ENCODE results near the gene KSR1.
A peak's percentile ranks its signal among the peaks of the same experiment; 100 is the strongest.
"Not testable (repeated sequence)": the region's sequence is repeated elsewhere in the genome, so short reads cannot be mapped to it uniquely, and the experiment has no call there.

KSR1 gene

DNA sequence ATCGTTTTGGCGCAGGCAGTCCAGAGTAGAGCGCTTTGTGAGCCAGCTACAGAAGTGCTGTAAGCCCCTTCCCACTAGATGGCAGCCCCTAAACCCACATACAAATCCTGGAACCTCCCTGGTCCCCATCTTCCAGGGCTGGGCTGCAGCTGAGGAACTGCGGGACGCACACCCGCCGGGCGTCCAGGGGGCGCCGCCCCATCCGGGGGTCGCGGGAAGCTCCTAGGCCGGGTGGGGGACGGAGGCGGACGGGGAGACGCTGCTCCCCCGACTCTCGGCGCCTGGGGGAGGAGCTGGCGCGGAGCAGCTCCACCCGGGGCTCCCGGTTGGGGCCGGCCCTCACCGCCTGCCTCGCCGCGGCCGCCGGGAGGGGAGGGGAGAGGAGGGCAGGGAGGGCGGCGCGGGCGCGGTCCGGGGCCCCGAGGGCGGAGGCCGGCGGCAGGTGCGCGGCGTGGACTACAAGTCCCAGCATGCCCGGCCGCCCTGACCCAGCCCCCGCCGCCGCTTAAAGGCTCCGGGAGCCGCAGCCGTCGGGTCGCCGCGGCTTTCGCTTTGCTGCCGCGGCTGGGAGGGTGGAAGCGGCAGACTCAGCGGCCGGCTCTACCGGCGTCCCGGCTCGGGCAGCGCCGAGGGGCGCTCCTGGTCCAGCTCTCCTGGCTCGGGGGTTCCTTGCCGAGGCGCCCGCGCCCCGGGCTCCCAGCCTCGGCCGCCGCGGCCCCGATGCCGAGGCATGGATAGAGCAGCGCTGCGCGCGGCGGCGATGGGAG lies at the start of gene KSR1:
Gene KSR1 (plus strand): TSS at position 535 of the 767 bp plus-strand sequence. CDS start 196 bp downstream, at position 731.
- peak; percentile 70 for DNase-seq (ENCODE audit: low read depth)

DNA sequence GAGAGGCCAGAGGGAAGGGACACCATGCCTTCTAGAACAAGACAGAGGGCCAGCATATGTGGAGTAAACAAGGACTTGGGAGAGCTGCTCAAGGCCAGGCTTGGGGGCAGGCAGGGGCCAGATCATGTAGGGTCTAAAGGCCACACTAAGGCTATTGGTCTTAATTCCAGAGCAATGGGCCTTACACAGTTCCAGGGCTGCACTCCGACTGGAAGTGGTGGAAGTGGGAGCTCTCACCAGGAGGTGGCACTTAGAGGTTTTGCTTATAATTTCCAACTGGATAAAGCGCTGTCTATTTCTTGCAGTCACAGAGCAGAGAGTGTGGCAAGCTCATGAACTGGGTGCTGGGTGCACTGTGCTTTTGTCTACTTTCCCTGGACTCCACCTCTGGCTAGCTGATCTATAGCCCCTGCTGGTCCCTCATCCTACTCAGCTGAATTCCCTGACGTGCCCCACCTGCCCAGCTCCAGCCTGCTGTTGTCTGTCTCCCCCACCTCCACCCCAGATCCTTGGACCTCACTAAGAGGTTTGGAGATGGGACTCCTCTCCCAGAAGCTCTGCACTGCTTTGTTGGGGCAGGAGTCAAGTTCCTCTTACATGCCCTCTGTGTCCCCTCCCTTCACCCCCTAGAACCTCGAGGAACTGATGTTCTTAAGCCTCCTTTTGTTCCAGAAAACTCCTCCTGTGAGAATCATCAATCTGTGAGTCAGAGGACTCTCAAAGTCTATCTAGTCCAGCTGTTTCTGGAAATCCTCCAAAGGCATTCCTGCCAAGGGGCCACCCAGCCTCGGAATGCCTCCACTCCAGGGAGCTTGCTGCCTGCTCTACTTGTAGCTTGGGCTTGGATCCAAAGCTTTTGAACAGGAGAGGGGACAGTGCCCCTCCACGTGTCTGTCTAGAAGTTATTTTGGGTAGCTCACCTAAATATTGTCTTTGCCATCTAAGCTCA lies 48.1 kb upstream of the KSR1 start:
- DNase-seq (ENCODE audit: low read depth), result no peak

DNA sequence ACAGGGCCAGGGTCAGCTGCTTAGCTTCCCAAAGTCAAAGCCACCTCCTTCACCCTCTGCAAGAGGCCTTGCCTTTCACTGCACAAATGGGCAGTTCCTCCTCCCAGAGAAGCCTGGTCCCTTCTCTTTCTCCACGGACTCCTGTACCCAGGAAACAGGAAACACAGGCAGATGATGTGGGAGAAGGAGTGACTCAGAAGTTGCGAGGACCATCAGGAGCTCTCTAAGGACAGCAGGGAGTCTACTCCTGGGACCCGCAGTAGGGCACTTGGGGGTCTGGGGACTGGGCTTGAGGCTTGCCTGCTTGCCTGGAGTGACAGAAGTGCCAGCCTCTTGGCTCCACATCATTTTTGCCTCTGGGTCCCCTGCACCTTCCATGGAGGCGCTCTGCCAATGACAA lies 47.4 kb upstream of the KSR1 start:
- DNase-seq (ENCODE audit: low read depth), result no peak

DNA sequence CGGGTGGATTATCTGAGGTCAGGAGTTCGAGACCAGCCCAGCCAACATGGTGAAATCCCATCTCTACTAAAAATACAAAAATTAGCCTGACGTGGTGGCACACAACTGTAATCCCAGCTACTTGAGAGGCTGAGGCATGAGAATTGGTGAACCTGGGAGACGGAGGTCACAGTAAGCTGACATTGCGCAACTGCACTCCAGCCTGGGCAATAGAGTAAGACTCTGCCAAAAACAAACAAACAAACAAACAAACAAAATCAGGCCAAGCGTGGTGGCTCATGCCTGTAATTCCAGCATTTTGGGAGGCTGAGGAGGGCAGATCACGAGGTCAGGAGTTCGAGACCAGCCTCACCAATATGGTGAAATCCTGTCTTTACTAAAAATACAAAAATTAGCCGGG lies 44.1 kb upstream of the KSR1 start:
- DNase-seq (ENCODE audit: low read depth), result not testable (repeated sequence)

DNA sequence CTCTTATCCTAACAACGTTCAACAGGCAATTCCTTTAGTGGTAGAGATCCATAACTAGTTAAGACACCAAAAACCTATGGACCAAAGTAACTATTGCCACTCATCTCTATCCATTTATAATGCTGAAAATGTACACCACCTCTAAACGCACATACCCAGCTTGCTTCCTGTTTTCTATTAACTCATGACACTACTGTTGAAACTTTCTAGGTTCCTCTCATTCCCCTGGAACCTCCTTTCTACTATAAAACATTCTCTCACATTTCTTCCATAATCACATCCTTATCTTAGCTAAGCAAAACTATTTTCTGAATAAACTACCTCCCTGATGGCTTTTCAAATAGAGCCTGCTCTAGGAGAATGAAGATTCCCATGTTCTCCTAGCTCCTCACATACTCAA lies 42.9 kb upstream of the KSR1 start:
- no peak for DNase-seq (ENCODE audit: low read depth)

DNA sequence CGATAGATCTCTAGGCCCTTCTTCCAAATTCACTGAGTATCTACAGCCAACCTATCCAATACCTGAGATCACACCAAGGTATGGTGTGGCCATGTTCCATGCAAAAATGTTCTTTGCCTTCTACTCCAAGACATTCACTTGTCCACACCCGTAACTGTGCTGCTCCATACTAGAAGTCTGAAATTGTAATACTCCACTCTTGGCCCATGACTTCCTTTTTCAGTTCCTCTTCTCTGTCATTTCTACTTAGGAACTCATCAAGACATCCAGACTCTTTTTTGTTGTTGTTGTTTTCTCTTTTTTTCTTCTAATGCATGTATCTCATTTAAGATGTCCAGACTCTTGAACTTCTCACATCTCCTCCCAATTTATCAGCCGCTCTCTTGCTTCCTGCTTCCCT lies 42.5 kb upstream of the KSR1 start:
- DNase-seq (ENCODE audit: low read depth), result no peak

DNA sequence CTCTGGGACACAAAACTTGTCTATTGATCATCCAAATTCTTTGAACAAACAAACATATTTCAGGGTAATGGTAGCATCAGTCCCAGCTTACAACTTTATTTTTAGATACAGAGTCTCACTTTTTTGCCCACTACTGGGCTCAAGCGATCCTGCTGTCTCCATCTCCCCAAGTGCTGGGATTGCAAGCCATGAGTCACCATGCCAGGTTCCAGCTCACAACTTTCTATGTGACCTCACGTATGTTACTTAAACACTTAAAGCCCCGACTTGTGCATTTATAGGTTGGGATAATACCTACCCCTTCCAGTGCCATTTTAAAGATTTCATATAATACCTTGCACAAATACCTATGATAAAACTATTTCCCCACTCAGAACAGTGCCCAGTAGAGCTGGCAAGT lies 42.0 kb upstream of the KSR1 start:
- DNase-seq (ENCODE audit: low read depth), result no peak

DNA sequence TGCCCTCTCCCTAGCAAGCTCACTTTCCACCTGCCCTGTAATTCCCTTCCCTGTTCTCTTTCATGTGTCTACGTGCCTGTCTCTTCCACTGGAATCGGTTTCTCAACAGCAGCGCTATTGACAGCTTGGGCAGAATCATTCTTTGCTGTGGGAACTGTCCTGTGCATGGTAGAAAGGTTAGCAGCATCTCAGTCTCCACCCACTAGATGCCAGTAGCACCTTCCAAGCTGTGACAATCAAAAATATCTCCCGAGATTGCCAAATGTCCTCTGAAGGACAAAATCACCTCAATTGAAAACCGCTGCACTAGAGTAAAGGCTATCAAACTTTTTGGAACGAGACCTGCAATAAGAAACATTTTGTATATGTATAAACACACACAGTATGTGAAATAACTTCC lies 41.6 kb upstream of the KSR1 start:
- no peak for DNase-seq (ENCODE audit: low read depth)

DNA sequence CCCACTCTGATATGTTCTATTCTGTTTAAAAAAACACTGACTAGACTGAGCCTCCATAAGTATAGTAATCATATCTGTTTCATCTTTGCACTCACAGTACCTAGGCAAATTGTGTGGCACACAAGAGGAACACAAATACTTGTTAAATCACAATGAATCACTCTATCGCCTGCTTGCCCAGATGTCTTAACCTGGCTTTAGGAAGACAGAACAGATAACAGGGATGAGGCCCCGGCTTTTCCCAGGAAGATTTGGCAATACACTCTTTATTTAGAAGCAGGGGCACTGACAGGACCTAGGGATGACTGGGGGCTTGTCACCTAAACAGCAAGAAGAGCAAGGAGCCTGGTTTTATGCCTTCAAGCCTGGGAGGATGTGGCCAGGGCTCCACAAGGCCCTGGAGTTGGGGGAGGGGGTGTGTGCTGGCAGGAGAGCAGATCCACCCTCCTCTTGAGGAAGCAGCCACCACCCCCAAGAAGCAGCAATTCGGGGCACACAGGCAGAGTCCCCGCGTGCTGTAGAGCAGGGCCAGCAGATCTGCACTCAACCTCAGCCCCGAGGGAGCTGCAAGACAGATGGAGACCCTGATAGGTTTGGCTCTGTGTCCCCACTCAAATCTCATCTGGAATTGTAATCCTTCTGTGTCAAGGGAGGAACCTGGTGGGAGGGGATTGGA lies 41.0 kb upstream of the KSR1 start:
- no peak for DNase-seq (ENCODE audit: low read depth)

DNA sequence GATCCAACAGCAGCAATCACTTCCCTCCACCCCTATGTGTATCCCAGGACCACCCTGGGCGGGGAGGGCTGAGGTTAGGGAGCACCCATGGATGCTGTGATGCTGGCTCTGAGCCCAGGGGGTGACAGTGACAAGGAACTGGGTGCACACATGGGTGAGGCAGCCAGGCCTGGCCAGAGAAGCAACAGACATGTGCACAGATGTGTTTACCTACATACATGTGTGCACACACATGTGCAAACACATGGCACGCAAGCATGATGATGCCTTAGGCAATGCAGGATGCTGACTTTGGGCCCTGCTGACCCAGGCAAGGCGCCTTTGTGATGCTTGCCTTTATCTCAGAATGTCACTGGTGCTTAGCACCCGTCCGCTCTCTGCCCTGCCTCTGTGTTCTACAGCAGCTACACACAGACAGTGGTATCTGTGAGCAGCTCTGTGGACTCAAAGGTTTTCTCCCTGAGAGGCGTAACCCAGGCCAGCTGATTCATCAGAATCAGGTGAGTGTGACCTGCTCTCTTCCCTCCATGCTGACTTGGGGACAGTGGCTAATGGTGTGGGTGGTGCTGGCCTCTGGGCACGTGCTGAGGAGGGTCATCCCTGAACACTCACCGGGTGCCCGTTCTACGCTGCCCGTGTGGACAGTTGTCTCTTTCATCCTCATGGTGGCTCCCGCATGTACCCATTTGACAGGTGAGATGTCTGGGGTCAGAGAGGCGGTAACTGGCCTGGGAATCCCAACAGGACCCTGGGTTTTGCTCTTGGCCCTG lies 38.5 kb upstream of the KSR1 start:
- DNase-seq (ENCODE audit: low read depth), result no peak

DNA sequence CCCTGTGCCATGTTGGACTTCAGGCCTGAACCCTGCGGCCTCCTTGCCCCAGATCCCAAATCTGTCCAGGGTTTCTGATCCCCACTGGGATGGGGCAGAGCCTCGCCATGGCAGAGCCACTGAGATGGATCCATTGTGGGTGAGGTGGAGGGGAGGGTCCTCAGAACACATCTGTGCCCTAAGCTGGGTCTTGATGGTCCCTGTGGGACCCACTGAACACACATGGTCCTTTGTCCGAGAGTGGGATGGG lies 38.0 kb upstream of the KSR1 start:
- DNase-seq (ENCODE audit: low read depth), result no peak

DNA sequence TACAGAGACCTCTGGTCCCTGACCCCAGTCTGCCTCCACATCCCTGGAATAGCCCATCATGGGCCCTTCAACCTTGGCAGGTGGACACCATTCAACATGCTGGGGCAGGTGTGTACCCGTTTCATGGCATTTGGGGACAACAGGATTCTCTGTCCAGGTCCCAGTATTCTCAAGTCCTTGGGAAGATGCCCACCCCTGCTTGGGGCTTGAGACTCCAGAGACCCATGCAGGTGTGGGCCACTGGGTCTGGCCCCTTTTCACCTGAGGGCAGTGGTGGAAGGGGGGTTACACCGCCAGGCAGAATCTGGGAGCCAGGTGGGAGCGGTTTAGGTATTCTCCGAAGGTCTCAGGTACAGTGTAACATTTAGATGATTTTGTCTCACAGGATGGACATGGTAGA lies 37.1 kb upstream of the KSR1 start:
- no peak for DNase-seq (ENCODE audit: low read depth)

DNA sequence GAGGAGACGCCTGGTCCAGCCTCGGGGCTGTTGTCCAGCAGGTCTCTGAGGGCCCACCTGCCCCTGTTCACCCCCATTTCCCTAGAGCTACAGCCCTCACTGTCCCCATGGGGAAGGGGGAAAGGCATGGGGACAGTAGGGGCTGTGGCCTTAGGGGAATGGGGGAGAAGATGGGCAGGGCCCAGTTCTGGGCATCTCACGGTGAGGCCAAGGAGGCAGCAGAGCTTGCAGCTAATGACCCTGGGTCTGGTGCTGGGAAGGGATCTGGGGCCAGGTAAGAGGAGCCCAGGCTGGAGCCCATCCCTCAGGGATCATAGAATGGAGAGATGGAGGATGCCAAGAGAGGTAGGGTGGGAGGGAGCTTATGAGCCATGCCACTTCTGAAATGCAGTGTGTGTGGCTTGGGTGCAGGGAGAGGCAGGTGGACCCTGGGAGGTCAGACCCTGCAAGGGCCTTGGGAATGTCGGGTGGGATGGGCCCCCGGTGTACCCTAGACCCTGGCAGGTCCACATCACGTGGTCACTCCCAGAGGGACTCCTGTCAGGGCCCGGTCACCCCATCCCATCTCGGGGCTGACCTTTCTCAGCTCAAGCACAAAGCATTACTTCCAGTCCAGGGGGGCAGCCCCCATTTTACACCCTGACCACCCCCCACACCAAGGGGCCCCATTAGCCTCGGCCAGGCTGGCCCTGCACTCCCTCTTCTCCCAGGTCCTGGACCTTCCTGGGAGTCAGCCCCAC lies 35.9 kb upstream of the KSR1 start:
- DNase-seq (ENCODE audit: low read depth), result no peak

DNA sequence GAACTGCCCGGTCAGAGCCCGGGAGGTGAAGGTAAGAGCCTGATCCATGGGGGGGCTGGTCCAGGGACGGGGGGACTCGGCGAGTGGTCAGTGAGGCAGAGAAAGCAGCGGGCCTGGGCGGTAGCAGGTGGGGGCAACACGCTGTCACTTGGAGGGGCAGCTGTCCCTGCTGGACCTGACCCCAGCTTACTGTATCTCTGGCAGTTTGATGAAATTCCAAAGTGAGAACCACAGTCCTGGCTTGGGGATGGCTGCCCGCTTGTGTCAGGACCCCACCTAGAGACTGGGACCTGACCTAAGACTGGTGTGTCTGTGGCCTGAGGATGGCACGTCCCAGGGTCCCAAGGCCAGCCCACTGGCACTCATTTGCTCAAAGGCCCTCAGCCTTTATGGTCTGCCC lies 35.1 kb upstream of the KSR1 start:
- no peak for DNase-seq (ENCODE audit: low read depth)

DNA sequence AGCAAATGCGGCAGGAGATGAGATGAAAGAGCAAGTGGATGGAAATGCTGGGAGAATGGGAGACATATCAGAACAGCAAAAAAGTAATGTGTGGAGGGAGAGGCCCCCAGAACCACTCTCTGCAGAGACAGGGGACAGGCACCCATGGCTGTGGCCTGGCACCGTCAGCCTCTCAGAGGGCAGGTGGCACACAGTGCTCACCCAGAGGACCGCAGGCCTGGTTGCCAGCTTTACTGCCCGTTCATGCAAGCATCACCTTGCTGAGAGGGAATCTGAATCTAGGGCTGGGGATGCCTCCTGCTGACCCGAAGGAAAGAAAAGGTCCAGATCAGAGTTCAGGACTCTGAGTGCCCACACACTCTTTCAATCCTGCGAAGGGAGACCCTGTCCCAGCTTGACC lies 34.6 kb upstream of the KSR1 start:
- DNase-seq (ENCODE audit: low read depth), result not testable (repeated sequence)

DNA sequence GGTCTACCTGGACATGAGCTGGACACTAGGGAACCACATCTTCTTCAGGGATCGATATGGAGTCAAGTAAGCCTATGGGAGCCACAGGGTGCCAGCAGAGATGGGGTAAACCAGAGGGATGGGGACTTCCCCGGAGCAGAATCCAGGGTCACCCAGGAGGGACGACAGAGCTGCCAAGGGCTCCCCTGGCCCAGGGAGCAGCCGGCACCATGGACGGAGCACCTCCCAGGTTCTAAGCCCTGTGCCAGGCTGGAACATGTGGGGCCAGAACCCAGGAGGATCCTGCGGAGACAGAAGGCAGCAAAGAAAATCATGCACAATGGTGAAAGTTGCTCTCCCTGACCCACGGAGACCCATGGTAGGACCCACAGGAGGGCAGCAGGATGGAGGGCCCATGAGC lies 33.6 kb upstream of the KSR1 start:
- DNase-seq (ENCODE audit: low read depth), result no peak

DNA sequence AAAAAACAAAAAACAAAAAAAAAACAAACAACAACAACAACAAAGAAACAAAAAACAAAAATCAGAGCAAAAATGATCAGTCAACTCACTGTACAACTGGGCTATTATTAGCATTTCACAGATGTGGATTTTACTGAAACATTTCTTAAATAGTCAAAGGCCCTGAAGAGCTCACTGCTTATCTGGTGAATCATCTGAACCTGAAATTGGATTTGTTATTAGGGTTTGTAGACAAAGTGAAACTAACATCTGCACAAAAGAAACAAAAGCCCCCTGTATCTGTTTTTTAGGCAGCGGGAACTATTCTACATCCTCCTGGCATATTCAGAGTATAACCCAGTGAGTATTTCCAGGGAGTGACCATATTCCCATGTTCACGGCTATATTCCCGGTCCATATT lies 32.6 kb upstream of the KSR1 start:
- no peak for DNase-seq (ENCODE audit: low read depth)

DNA sequence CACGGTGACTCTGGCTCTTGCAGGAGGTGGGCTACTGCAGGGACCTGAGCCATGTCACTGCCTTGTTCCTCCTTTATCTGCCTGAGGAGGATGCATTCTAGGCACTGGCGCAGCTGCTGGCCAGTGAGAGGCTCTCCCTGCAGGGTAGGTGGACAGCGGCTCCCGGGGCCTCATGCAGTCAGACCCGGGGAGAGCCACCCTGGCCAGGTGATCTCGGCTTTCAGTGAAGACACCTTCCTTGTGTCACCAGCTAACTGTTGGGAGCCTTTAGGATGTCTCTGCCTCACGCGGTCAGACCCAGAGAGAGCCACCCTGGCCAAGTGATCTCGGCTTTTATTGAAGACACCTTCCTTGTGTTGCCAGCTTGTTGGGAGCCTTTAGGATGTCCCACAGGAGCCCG lies 31.7 kb upstream of the KSR1 start:
- DNase-seq (ENCODE audit: low read depth), result no peak

DNA sequence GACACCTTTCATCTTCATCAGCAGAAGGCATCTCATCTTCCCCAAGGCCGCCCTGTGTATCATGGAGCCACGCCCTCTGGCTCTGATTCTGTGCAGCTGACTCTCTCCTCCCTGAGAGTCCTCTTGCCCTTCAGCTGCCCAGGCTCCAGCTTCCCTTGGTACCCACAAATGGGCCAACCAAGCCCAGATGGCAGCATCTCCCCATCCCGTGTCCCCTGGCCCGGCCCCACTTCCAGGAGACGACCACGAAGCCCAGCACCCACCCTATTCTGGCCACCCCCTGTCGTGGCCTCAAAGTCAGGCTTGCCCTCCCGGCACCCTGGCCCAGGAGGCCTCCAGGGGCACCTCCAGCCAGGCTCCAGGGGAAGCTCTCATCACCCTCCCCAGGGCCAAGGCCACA lies 31.3 kb upstream of the KSR1 start:
- no peak for DNase-seq (ENCODE audit: low read depth)

DNA sequence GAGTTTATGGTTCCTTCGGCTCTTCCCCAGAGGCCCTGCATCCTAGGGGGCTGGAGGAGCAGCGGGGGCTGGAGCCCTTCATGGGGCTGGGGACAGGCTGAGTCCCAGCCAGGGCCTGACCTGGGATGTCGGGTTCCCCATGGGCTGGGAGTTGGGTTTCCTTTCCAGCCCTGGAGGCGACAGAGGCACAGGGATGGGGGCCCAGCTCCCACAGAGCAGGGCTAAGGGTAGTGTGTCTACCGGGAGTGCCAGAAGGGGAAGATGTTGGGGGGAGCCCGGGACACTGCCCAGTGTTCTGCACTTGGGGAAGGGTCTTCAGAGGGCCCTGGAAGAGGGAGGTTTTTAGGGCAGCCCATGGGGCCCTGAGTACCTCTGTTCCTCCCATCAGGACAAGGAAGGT lies 30.7 kb upstream of the KSR1 start:
- not testable (repeated sequence) for DNase-seq (ENCODE audit: low read depth)

DNA sequence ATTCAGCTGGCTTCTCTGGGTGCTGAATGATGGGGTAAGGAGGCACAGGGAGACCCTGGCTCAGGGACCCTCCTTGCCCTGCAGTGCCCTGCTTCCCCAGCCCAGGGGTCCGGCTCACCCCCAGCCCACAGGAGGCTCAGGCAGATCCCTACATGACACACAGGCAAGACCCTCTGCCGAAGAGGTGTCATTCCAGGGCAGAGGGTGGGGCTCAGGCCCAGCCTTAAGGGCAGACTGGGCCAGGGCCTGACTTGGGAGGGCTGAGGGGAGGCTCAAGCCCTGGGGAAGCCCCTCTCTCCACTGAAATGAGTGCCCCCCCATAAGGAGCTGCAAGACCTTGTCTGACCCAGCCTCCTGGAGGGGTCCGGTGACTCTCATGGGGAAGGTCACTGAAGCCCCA lies 30.3 kb upstream of the KSR1 start:
- DNase-seq (ENCODE audit: low read depth), result no peak

DNA sequence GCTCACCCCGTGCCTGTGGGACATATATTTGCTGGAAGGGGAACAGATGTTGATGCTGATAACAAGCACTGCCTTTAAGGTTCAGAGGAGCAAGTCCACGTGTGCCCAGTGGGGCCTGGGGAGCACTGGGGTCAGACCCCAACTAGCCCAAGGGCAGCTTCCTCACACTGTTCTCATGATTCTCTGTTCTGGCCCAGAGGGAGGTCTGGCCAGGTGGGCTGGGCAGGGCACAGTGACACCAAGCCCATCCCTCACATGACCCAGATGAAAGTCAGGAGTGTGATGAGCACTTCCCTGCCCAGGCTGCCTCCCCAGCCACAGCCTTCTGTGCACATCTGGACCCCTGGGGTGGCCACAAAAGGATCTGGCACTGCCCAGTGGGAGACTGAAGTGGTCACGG lies 29.8 kb upstream of the KSR1 start:
- not testable (repeated sequence) for DNase-seq (ENCODE audit: low read depth)

Data from activated T-cell treated with anti-CD3 and anti-CD28 coated beads for 1 hour (primary cell).